ENCODE data around the gene GRID2.

GRCh38 chr4:92339676-92340075, 35.9 kb downstream of the GRID2 start:
- TF ChIP-seq CTCF (IDR thresholded peaks at IDR 0.05; ENCODE audit: low read length) (no peak), EZH2phosphoT487 (IDR thresholded peaks at IDR 0.05; ENCODE audit: low read length) (no peak)

Data from MM.1S (cell line).